AG04450 (cell line): Measurements from ENCODE around the gene COL6A3. TPM values are rescaled to one million over a fixed set of nuclear protein-coding genes. Genes with fewer than 3 reads are reported as not detected.
A peak's percentile ranks its signal among the peaks of the same experiment; 100 is the strongest.

Experiments
- CTCF ChIA-PET: fragments of 300-600, 350-600 bp; formaldehyde crosslinking; extraction: SDS; loops from one replicate; lab custom pipeline; 2022; ENCODE audit warnings: antibody characterized with exemption, inconsistent platforms; lab: Charles Lee
- POLR2A ChIA-PET: fragments of 350-600 bp; formaldehyde crosslinking; extraction: SDS; loops from one replicate; lab custom pipeline; 2021; ENCODE audit warnings: antibody characterized with exemption, inconsistent platforms; lab: Yijun Ruan, JAX
- DNase-seq: peaks from one replicate; pipeline ENCODE4 v3.0.0-alpha.2; 2011; ENCODE audit warnings: low read depth, low spot score
- H3K27ac ChIP-seq: one replicate; pipeline ENCODE4 v1.5.1; 2012; ENCODE audit warnings: low read depth, low read length, control low read depth
- H3K27me3 ChIP-seq: one replicate; pipeline ENCODE4 v1.6.0; 2012; ENCODE audit warnings: low read length; ENCODE audit not compliant: control insufficient read depth, insufficient read depth
- H3K4me3 ChIP-seq: 2 replicates; pipeline ENCODE4 v1.5.1; 2011; ENCODE audit warnings: mild to moderate bottlenecking, low read depth, low read length, control low read depth
- H3K9me3 ChIP-seq: 2 replicates; pipeline ENCODE4 v1.5.1; 2012; ENCODE audit warnings: low read length; ENCODE audit not compliant: control insufficient read depth, insufficient read depth
- polyA plus RNA-seq: library from polyadenylated mRNA; depleted of rRNA; stranded (reverse); fragments of >200 nt; gene quantifications from 2 replicates; pipeline ENCODE4 v1.2.3, GENCODE V29; 2011
- TF ChIP-seq, protein P1 (sequence below): IDR thresholded peaks from 2 replicates; pipeline ENCODE4 v1.5.1; 2011; ENCODE audit warnings: low read depth, low read length, control low read depth, inconsistent platforms

Gene COL6A3
- polyA plus RNA-seq, 1 experiment: 1,384 TPM

DNA sequence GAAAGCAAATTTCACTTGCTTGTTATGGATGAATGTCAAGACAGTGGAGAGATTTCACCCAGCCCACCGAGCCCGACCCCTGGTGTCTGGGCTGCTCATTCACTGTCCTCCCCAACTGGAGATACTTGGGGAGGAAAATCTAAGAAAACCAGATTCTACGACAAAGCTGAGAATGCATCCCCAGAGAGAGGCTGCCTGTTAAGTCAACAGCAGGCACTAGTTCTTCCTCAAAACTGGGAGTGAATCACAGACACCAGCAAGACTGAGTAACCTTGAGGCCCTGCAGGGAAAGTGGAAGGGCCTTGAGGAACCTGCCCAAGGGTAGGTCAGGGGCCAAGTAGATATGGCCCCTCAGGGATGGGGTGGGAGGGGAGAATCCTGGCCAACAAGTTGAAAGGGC is 38.9 kb upstream of the COL6A3 start:
- Histone ChIP-seq H3K27ac (no peak overlapping the region), H3K27me3 (no peaks in the 10 kb centered on the region), H3K4me3 (no peak overlapping the region), H3K9me3 (peaks cover 15% of the 10 kb centered on the region)
- TF ChIP-seq, protein P1, sequence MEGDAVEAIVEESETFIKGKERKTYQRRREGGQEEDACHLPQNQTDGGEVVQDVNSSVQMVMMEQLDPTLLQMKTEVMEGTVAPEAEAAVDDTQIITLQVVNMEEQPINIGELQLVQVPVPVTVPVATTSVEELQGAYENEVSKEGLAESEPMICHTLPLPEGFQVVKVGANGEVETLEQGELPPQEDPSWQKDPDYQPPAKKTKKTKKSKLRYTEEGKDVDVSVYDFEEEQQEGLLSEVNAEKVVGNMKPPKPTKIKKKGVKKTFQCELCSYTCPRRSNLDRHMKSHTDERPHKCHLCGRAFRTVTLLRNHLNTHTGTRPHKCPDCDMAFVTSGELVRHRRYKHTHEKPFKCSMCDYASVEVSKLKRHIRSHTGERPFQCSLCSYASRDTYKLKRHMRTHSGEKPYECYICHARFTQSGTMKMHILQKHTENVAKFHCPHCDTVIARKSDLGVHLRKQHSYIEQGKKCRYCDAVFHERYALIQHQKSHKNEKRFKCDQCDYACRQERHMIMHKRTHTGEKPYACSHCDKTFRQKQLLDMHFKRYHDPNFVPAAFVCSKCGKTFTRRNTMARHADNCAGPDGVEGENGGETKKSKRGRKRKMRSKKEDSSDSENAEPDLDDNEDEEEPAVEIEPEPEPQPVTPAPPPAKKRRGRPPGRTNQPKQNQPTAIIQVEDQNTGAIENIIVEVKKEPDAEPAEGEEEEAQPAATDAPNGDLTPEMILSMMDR: no peak
- ChIA-PET POLR2A (interaction anchor here (0.7 kb wide), 1 partner anchor 256 kb away, joined by 4 read pairs; no protein-coding TSS in a partner anchor), CTCF (interaction anchor here (1.4 kb wide), 1 partner anchor 22 kb away, joined by 7 read pairs; no protein-coding TSS in a partner anchor)
- no peak for DNase-seq

DNA sequence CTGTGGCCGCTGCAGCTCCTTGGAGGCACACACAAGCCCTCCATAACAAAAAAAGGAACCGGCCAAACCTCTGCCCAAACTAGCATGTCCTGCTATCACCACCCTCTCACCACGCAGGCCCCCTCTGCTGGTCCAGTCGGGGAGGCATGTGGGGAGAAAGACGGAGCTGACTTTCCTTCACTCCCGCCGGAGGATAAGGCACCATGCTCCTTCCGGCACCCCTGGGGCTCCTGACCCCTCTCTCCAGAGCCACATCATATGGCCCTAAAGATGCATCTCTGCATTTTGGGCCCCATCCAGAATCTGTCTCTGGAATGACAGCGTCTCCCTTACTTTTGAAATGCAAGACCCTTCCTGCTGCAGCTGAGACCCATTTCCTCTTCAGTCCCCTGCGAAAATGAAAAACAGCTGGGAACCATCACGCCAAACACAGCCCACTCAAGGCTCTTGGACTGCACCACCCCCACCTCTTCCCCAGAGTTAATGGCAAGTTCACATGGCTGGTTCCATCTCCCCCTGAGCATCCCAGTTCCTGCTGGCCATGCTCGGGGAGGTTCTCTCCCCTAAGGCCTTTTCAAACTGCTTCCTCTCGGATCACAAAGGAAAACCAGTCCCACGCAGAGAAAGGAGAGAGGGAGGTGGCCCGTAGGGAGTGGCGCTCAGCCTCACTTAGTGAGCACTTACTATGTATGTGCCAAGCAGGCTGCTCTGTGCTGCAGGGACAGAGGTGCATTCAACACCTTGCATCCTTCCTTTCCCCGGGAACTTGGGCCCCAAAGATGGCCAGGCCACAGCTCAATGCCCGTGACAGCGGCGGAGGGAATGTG is 37.9 kb upstream of the COL6A3 start:
- Histone ChIP-seq H3K4me3 (no peak overlapping the region), H3K27me3 (no peaks in the 10 kb centered on the region), H3K9me3 (peaks cover 15% of the 10 kb centered on the region), H3K27ac (peak overlapping the region; percentile 39)
- CTCF ChIA-PET: interaction anchor here (0.5 to 4.9 kb wide), 18 partner anchors 10 to 367 kb away, joined by 3 to 55 read pairs (median 5); partner anchors contain the start of genes COL6A3 and COPS8
- POLR2A ChIA-PET: interaction anchor here (0.9 to 1.4 kb wide), 4 partner anchors 11 to 39 kb away, joined by 3 to 7 read pairs (median 3); partner anchors contain the start of gene COL6A3
- DNase-seq: no peak
- TF ChIP-seq, protein P1: peak; percentile 61

DNA sequence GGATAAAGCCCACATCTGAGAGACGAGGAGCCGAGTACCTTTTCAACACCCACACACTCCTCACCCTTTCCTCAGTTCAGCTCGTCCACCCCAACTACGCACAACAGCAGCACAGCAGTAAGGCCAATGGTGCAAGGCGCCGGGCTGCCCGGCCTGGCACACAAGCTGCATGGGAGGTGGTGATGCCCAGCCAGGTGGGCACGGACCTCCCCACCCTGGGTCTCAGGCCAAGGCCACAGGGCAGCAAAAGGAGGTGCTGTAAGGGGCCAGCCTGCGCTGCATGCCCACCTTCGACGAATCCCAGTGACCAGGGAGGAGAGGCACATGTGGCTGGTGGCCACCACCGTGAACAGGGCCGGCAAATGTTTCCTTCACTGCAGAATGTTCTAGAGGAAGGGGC is 36.6 kb upstream of the COL6A3 start:
- H3K27me3 ChIP-seq: no peaks in the 10 kb centered on the region
- TF ChIP-seq, protein P1: no peak
- CTCF ChIA-PET: interaction anchor here (0.6 to 4.9 kb wide), 12 partner anchors 8 to 365 kb away, joined by 3 to 55 read pairs (median 6); partner anchors contain the start of genes COL6A3 and COPS8

DNA sequence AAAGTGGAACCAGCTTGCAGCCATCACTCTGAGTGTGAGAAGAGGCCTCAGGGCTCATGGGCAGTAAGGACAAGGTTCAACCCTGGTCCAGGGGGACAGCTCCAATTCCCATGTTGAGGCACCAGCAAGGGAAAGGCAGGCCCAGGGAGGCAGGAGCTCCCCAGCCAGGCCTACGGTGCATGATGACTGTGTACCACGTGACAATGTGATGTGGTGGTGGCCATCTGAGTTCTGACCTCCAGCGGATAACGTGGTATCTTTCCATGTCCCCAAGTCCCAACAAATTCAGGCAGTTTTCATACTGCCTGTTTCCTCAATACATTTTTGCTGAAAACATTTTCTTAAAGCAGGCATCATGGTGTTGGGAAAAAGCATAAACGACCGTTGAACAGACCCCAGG is 36.1 kb upstream of the COL6A3 start:
- TF ChIP-seq, protein P1: no peak
- Histone ChIP-seq H3K9me3 (peaks cover 19% of the 10 kb centered on the region), H3K27ac (no peak overlapping the region), H3K4me3 (no peak overlapping the region), H3K27me3 (no peaks in the 10 kb centered on the region)
- CTCF ChIA-PET: interaction anchor here (0.9 to 4.9 kb wide), 6 partner anchors 8 to 328 kb away, joined by 3 to 55 read pairs (median 8); no protein-coding TSS in a partner anchor
- POLR2A ChIA-PET: no interaction called here
- DNase-seq: no peak

More for the DNA sequence above, 36.6 kb upstream of the COL6A3 start:
- POLR2A ChIA-PET: no interaction called here
- no peak overlapping the region for H3K4me3 ChIP-seq
- no peak overlapping the region for H3K27ac ChIP-seq
- no peak for DNase-seq
- peaks cover 21% of the 10 kb centered on the region for H3K9me3 ChIP-seq
